Fibroblast of lung (primary cell): ENCODE results near the gene ADI1. TPM values are rescaled to one million over a fixed set of nuclear protein-coding genes. Genes with fewer than 3 reads are reported as not detected.

Experiments
- DNase-seq, 2 donors: peaks; one replicate each; pipeline versions ENCODE4 v3.0.0 to v3.0.0-alpha.2; 2010; ENCODE audit warnings: low read depth in 2 of 2
- H2AFZ ChIP-seq: 2 replicates; pipeline ENCODE4 v1.5.1; 2012; ENCODE audit warnings: low read length, control low read depth, inconsistent platforms
- H3K27ac ChIP-seq: 2 replicates; pipeline ENCODE4 v1.5.1; 2011; ENCODE audit warnings: low read length, control low read depth; ENCODE audit not compliant: insufficient read depth
- H3K27me3 ChIP-seq: 2 replicates; pipeline ENCODE4 v1.5.1; 2011; ENCODE audit warnings: mild to moderate bottlenecking, low read length; ENCODE audit not compliant: control insufficient read depth, insufficient read depth
- H3K36me3 ChIP-seq: 2 replicates; pipeline ENCODE4 v1.5.1; 2011; ENCODE audit warnings: low read length; ENCODE audit not compliant: control insufficient read depth, insufficient read depth
- H3K4me1 ChIP-seq: 2 replicates; pipeline ENCODE4 v1.5.1; 2011; ENCODE audit warnings: low read length; ENCODE audit not compliant: control insufficient read depth, insufficient read depth; ENCODE audit errors: extremely low read depth
- H3K4me2 ChIP-seq: 2 replicates; pipeline ENCODE4 v1.5.1; 2011; ENCODE audit warnings: low read length, control low read depth; ENCODE audit not compliant: insufficient read depth; ENCODE audit errors: extremely low read depth
- H3K4me3 ChIP-seq, 4 experiments: fragments of 200-600 bp in 1 of 4; sonication (generic) in 1 of 4; replicated peaks in 1 of 4; 2 replicates each; pipeline ENCODE4 v1.5.1; 2011 to 2016; ENCODE audit warnings: low read length in 4 of 4, low read depth in 3 of 4, mild to moderate bottlenecking in 3 of 4, control low read depth in 2 of 4, inconsistent platforms in 1 of 4, mixed read lengths in 1 of 4; ENCODE audit not compliant: insufficient read depth in 1 of 4; ENCODE audit errors: control extremely low read depth in 1 of 4
- H3K79me2 ChIP-seq: 2 replicates; pipeline ENCODE4 v1.5.1; 2012; ENCODE audit warnings: mild to moderate bottlenecking, low read length, inconsistent platforms; ENCODE audit not compliant: control insufficient read depth, insufficient read depth
- H3K9ac ChIP-seq: 2 replicates; pipeline ENCODE4 v1.5.1; 2011; ENCODE audit warnings: mild to moderate bottlenecking, low read length, control low read depth; ENCODE audit not compliant: insufficient read depth
- H3K9me3 ChIP-seq: 2 replicates; pipeline ENCODE4 v1.5.1; 2012; ENCODE audit warnings: low read depth, low read length; ENCODE audit not compliant: control insufficient read depth, insufficient read depth
- H4K20me1 ChIP-seq: 2 replicates; pipeline ENCODE4 v1.5.1; 2011; ENCODE audit warnings: low read length; ENCODE audit not compliant: control insufficient read depth, insufficient read depth; ENCODE audit errors: extremely low read depth
- CTCF ChIP-seq, 2 donors: IDR thresholded peaks in 1 of 2; conservative IDR thresholded peaks in 1 of 2; 1 replicate in 1 of 2; 2 replicates in 1 of 2; pipeline ENCODE4 v1.5.1; 2011 to 2012; ENCODE audit warnings: low read length in 2 of 2, control low read depth in 1 of 2, inconsistent platforms in 1 of 2, low read depth in 1 of 2, mild to moderate bottlenecking in 1 of 2
- EZH2 ChIP-seq: IDR thresholded peaks from 2 replicates; pipeline ENCODE4 v1.5.1; 2012; ENCODE audit warnings: low read length, control low read depth, mild to moderate bottlenecking; ENCODE audit errors: missing control alignments
- polyA plus RNA-seq, 2 donors: library from polyadenylated mRNA; depleted of rRNA in 1 of 2; stranded (reverse) in 1 of 2; unstranded in 1 of 2; fragments of >200 nt; gene quantifications; 2 replicates each; pipeline ENCODE4 v1.2.1, GENCODE V29; 2011 to 2012; ENCODE audit warnings: missing spikeins in 1 of 2
- total RNA-seq: library from RNA; depleted of rRNA; stranded (reverse); fragments of >200 nt; gene quantifications from 2 replicates; pipeline ENCODE4 v1.2.1, GENCODE V29; 2014

The ADI1 gene
- total and polyA plus RNA-seq, 2 donors (not counting 1 experiment from before 2014, with no cell fraction given), result 41.9 to 69.3 TPM

GRCh38 chr2:3513026-3513810, 6.1 kb downstream of the ADI1 start:
- H3K4me2 ChIP-seq, result no peak overlapping the region
- no peak overlapping the region for H2AFZ ChIP-seq
- H3K4me3 ChIP-seq, result no peak overlapping the region
- H3K79me2 ChIP-seq, result peaks cover 14% of the 10 kb centered on the region
- H3K36me3 ChIP-seq, result peaks cover 5% of the 10 kb centered on the region
- DNase-seq, result no peak
- H3K27ac ChIP-seq, result no peak overlapping the region
- H3K9me3 ChIP-seq, result no peaks in the 10 kb centered on the region
- no peak overlapping the region for H3K9ac ChIP-seq
- no peak for TF ChIP-seq EZH2
- no peak for TF ChIP-seq CTCF (conservative IDR thresholded peaks at IDR 0.05 in 1 of 2, IDR thresholded peaks at IDR 0.05 in 1 of 2; ENCODE audit: low read depth in 1 of 2, low read length in 2 of 2)
- H3K4me1 ChIP-seq, result no peaks in the 10 kb centered on the region
- H4K20me1 ChIP-seq, result no peaks in the 10 kb centered on the region
- H3K27me3 ChIP-seq, result no peaks in the 10 kb centered on the region

GRCh38 chr2:3512086-3512485, 7.2 kb downstream of the ADI1 start:
- no peaks in the 10 kb centered on the region for H3K27me3 ChIP-seq
- no peaks in the 10 kb centered on the region for H3K9me3 ChIP-seq
- H3K9ac ChIP-seq, result no peak overlapping the region
- TF ChIP-seq CTCF (conservative IDR thresholded peaks at IDR 0.05 in 1 of 2, IDR thresholded peaks at IDR 0.05 in 1 of 2; ENCODE audit: low read depth in 1 of 2, low read length in 2 of 2) (no peak), EZH2 (no peak)
- H3K4me2 ChIP-seq, result no peak overlapping the region
- H3K4me1 ChIP-seq, result no peaks in the 10 kb centered on the region
- H2AFZ ChIP-seq, result no peak overlapping the region
- H4K20me1 ChIP-seq, result no peaks in the 10 kb centered on the region
- peaks cover 5% of the 10 kb centered on the region for H3K36me3 ChIP-seq
- peak in 1 of 2 donors; percentile 67 for DNase-seq
- no peak overlapping the region for H3K4me3 ChIP-seq
- H3K27ac ChIP-seq, result no peak overlapping the region
- peaks cover 3% of the 10 kb centered on the region for H3K79me2 ChIP-seq

GRCh38 chr2:3505771-3506170, 13.6 kb downstream of the ADI1 start:
- peaks cover 3% of the 10 kb centered on the region for H3K36me3 ChIP-seq
- H2AFZ ChIP-seq, result no peak overlapping the region
- no peaks in the 10 kb centered on the region for H3K9me3 ChIP-seq
- no peaks in the 10 kb centered on the region for H4K20me1 ChIP-seq
- no peaks in the 10 kb centered on the region for H3K27me3 ChIP-seq
- no peak overlapping the region for H3K27ac ChIP-seq
- DNase-seq, result no peak
- H3K79me2 ChIP-seq, result no peaks in the 10 kb centered on the region
- no peak overlapping the region for H3K4me3 ChIP-seq
- no peak for TF ChIP-seq EZH2
- TF ChIP-seq CTCF (conservative IDR thresholded peaks at IDR 0.05 in 1 of 2, IDR thresholded peaks at IDR 0.05 in 1 of 2; ENCODE audit: low read depth in 1 of 2, low read length in 2 of 2), result no peak
- H3K4me1 ChIP-seq, result no peaks in the 10 kb centered on the region
- no peak overlapping the region for H3K4me2 ChIP-seq
- H3K9ac ChIP-seq, result no peak overlapping the region
